C4-2B (cell line): ENCODE results near the gene PTPRM.

Experiments
- H3K27ac ChIP-seq: fragments of 450-650 bp; 2 replicates; pipeline ENCODE4 v1.5.1; 2017
- CTCF ChIP-seq: fragments of 450-650 bp; conservative IDR thresholded peaks from 2 replicates; pipeline ENCODE4 v1.5.1; 2017; ENCODE audit warnings: mild to moderate bottlenecking
- ZFX ChIP-seq: fragments of 450-650 bp; IDR thresholded peaks from 2 replicates; pipeline ENCODE4 v1.6.1; 2017

Gene PTPRM

GRCh38 chr18:8114480-8114879, 547.4 kb downstream of the PTPRM start:
- TF ChIP-seq ZFX (no peak), CTCF (no peak)
- H3K27ac ChIP-seq, result no peak overlapping the region

- no peak for TF ChIP-seq ZFX
- TF ChIP-seq CTCF, result no peak
- H3K27ac ChIP-seq, result no peak overlapping the region
Measured at GRCh38 chr18:8116341-8117005, 549.4 kb downstream of the PTPRM start.

GRCh38 chr18:8117006-8117371, 549.9 kb downstream of the PTPRM start:
- TF ChIP-seq CTCF, result no peak
- TF ChIP-seq ZFX, result no peak

GRCh38 chr18:8121101-8121500, 554.0 kb downstream of the PTPRM start:
- no peak for TF ChIP-seq ZFX
- no peak for TF ChIP-seq CTCF
- H3K27ac ChIP-seq, result no peak overlapping the region

More at GRCh38 chr18:8117006-8117371, 549.9 kb downstream of the PTPRM start:
- H3K27ac ChIP-seq, result no peak overlapping the region

- no peak for TF ChIP-seq ZFX
- no peak for TF ChIP-seq CTCF
- no peak overlapping the region for H3K27ac ChIP-seq
Measured at GRCh38 chr18:8121942-8122480, 554.9 kb downstream of the PTPRM start.

GRCh38 chr18:8124232-8125146, 557.4 kb downstream of the PTPRM start:
- no peak overlapping the region for H3K27ac ChIP-seq
- TF ChIP-seq CTCF (no peak), ZFX (no peak)

- H3K27ac ChIP-seq, result no peak overlapping the region
- no peak for TF ChIP-seq ZFX
- TF ChIP-seq CTCF, result no peak
Measured at GRCh38 chr18:8130096-8130495, 563.0 kb downstream of the PTPRM start.
